ENCODE data around the gene LAT.

GRCh38 chr16:28958216-28958615 lies 26.6 kb upstream of the LAT start:
- TF ChIP-seq POLR2A (IDR thresholded peaks at IDR 0.05) (no peak), CTCF (IDR thresholded peaks at IDR 0.05) (no peak), EP300 (IDR thresholded peaks at IDR 0.05) (no peak), POLR2AphosphoS5 (IDR thresholded peaks at IDR 0.05) (no peak)
